Stimulated activated effector memory CD8-positive, alpha-beta T cell treated with anti-CD3 and anti-CD28 coated beads, Interleukin-12 subunit alpha, Interleukin-12 subunit beta, amount 100 ng/mL, for 72 hours (primary cell): ENCODE data around the gene SAMD4B.
"Not testable (repeated sequence)": the region's sequence is repeated elsewhere in the genome, so short reads cannot be mapped to it uniquely, and the experiment has no call there.

Experiments
- ATAC-seq: fragments of 150-1000 bp; cut with Tn5 transposase; 2 replicates; pipeline ENCODE4 v1.10.0; 2021
- DNase-seq, 2 donors: peaks; one replicate each; pipeline ENCODE4 v3.0.0; 2021 to 2022; ENCODE audit warnings: low spot score in 2 of 2
- H3K27ac Mint-ChIP-seq: one replicate; pipeline ENCODE4 v1.8.0; 2022; ENCODE audit warnings: mild to moderate bottlenecking, mixed read lengths
- H3K36me3 Mint-ChIP-seq: one replicate; pipeline ENCODE4 v1.8.0; 2022; ENCODE audit warnings: mild to moderate bottlenecking, mixed read lengths
- H3K4me1 Mint-ChIP-seq: one replicate; pipeline ENCODE4 v1.8.0; 2022; ENCODE audit warnings: mixed read lengths
- H3K4me3 Mint-ChIP-seq: one replicate; pipeline ENCODE4 v1.8.0; 2022; ENCODE audit warnings: mild to moderate bottlenecking, mixed read lengths
- H3K9me3 Mint-ChIP-seq: one replicate; pipeline ENCODE4 v1.8.0; 2022; ENCODE audit warnings: mixed read lengths

Gene SAMD4B

DNA sequence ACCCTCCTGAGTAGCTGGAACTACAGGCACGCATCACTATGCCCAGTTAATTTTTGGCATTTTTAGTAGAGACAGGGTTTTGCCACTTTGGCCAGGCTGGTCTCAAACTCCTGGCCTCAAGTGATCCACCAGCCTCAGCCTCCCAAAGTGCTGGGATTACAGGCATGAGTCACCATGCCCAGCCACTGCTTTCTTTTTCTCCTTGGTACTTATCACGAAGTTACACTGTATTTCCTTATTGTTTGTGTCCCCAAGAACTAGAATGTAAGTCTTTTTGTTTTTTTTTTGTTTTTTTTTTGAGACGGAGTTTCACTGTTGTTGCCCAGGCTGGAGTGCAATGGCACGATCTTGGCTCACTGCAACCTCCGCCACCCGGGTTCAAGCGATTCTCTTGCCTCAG is 2.1 kb upstream of the SAMD4B start:
- H3K4me3 Mint-ChIP-seq: peak overlapping the region; percentile 98
- ATAC-seq, DNase-seq, H3K9me3 Mint-ChIP-seq: not testable (repeated sequence)
- H3K36me3 Mint-ChIP-seq: peaks cover 28% of the 10 kb centered on the region
- peak overlapping the region; percentile 96 for H3K27ac Mint-ChIP-seq
- peaks cover 63% of the 10 kb centered on the region for H3K4me1 Mint-ChIP-seq

DNA sequence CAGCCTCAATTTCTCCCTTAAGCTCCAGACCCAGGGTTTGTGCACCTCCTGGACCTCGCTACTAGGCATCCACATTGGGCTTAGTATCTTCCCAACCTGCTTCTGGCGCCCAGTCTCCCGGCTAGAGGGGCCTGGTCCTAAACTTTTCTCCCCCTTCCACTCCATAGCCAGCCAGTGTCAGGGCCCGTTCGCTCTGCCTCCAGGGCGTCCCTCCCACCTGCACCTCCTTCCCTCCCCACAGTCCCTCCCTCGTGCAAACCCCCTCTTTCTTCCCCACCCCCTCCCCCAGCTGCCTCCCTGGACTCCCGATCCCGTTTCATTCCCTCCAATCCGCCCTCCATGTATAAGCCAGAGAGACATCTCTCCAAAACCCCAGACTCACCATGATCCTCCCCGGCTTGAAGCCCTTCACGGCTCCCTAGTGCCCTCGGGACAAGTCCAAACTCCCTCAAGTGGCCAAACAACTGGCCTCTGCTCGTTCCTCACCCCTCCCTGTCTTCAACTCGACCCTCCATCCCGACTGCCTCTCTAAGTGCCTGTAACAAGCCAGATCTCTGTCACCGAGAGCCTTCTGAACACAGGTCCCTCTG is 997 bp upstream of the SAMD4B start:
- DNase-seq (no peak), ATAC-seq (peak; percentile 32)
- H3K36me3 Mint-ChIP-seq: peaks cover 18% of the 10 kb centered on the region
- H3K4me3 Mint-ChIP-seq: peak overlapping the region; percentile 98
- H3K9me3 Mint-ChIP-seq: no peaks in the 10 kb centered on the region
- peak overlapping the region; percentile 96 for H3K27ac Mint-ChIP-seq
- peaks cover 63% of the 10 kb centered on the region for H3K4me1 Mint-ChIP-seq

DNA sequence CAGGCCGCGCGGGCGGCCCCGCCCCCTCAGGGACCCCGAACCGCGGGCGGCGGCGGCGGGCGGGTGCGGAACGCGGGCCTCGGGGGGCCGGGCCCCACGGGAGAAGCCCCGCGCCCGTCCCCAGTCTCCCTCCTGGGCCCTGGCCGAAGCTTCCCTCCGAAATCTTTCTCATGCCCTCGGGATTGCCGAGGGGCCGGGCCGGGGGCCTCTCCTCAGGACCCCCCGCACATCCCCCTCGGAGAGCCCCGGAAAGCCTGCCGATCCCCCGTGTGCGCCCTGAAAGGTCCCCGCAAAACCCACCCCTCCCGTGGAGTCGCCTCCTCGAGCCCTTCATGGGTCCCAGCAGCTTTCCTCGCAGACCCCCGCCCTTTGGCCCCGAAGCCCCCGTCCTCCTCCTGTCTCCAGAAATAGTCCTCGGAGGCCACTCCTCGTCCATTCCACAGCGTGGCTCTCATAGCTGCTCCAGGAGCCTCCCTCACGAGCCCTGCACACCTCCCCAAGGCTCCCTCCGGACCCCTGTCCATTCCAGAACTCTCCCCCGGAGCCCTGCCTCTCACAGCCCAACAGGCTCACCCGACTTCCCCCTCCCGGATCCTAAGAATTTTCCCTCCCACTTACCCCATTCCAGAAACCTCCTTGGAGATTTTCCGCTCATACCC is 555 bp downstream of the SAMD4B start:
- Mint-ChIP-seq H3K4me3 (peak overlapping the region; percentile 78), H3K9me3 (no peaks in the 10 kb centered on the region), H3K4me1 (peaks cover 65% of the 10 kb centered on the region), H3K36me3 (peaks cover 18% of the 10 kb centered on the region), H3K27ac (peak overlapping the region; percentile 91)
- DNase-seq (no peak), ATAC-seq (no peak)

DNA sequence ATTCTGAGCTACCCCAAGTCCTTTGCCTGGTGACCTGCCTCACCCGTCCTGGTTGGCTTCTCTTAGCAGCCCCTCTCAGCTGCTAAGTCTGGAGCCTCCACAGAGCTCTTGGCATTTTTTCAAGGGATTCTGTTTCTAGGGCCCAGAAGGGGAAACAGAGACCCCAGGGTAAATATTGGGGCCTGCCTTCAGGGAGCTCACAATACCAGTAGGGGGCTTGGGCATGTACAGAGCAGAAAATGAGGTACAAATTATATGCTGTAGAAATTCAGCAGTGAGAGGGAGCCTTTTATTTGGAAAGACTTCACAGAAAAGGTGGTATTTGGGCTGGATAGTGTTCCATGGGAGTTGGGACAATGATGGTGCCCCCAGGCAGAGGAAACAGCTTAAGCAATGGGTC is 3.7 kb downstream of the SAMD4B start:
- H3K36me3 Mint-ChIP-seq: peaks cover 33% of the 10 kb centered on the region
- ATAC-seq (no peak), DNase-seq (no peak)
- peaks cover 71% of the 10 kb centered on the region for H3K4me1 Mint-ChIP-seq
- H3K9me3 Mint-ChIP-seq: no peaks in the 10 kb centered on the region
- H3K27ac Mint-ChIP-seq: peak overlapping the region; percentile 91
- no peak overlapping the region for H3K4me3 Mint-ChIP-seq

DNA sequence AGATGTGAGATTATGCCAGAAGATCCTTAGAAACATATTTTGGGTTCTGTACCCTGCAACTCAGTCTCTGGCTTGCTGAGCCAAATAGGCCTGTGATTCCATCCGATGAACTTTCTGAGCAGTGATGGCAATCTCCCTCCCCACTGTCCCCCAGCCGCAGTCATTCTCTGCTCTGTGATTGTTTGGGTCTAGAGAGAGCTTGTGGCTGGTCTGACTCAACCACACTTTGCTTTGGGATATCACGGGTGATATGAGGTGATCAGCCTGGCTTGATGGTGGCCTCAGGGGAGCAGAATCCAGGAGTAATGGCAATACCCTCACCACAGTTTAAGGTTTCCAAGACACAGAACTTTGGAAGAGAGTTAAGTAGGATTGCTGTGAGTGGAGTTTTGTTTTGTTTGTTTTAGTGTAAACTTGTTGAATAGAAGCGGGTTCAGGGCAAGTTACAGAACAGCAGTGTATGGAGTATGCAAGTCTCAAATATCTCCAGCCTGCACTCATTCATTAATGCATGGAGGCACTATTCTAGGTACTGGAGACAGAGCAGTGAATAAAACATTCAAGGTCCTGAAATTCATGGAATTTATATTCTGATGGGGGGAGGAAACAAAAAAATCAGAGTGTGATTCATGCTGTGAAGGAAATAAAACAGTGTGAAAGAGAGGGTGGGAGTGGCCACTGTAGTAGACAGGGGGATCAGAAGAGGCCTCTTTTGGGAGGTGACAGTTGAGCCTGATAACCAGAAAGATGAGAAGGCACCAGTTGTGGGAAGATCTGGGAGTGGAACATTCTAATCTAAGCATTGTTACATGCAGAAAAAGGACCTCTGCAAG is 5.3 kb downstream of the SAMD4B start:
- DNase-seq: no peak
- H3K4me1 Mint-ChIP-seq: peaks cover 77% of the 10 kb centered on the region
- peaks cover 41% of the 10 kb centered on the region for H3K36me3 Mint-ChIP-seq
- H3K9me3 Mint-ChIP-seq: no peaks in the 10 kb centered on the region
- peak overlapping the region; percentile 23 for H3K4me3 Mint-ChIP-seq
- H3K27ac Mint-ChIP-seq: peak overlapping the region; percentile 66
- ATAC-seq: peak; percentile 53

DNA sequence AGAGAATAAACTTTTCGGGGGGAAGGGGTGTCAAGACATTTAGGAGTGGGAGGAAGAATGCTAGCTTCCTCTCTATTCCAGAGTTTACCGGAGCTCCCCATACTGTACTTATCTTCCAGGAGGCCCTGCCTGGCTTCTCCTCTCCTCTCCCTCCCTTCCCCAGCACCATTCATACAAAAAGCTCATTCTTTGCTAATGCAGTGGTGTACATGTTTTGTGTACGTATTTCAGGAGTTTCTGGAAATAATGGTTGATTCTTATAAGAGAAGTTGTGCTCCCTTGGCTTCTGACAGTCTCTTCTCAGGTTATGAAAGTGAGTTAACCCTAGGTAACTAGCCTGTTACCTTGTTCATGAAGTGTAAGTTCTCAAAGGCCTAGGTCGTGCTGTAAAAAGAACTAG is 7.1 kb downstream of the SAMD4B start:
- Mint-ChIP-seq H3K4me3 (no peak overlapping the region), H3K4me1 (peaks cover 63% of the 10 kb centered on the region), H3K36me3 (peaks cover 47% of the 10 kb centered on the region), H3K9me3 (no peaks in the 10 kb centered on the region), H3K27ac (peak overlapping the region; percentile 66)
- ATAC-seq (no peak), DNase-seq (no peak)

DNA sequence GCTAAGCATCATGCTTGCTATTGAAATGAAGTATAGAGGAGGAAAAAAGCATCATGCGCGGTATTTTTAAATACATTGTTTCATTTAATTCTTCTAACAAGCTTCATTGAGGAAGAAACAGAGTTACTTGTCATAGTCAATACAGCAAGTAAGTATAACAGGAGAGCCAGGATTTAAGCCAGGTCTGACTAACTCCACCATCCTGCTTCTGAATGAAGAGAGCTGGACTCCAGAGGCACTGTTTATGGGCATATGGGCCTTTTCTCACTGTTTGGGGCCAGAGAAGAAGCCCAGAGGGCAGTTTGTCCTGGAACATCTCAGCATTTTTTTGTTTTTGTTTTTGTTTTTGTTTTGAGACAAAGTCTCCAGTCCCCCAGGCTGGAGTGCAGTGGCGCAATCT is 7.9 kb downstream of the SAMD4B start:
- peaks cover 54% of the 10 kb centered on the region for H3K4me1 Mint-ChIP-seq
- peaks cover 53% of the 10 kb centered on the region for H3K36me3 Mint-ChIP-seq
- no peaks in the 10 kb centered on the region for H3K9me3 Mint-ChIP-seq
- no peak for DNase-seq
- H3K4me3 Mint-ChIP-seq: no peak overlapping the region
- no peak for ATAC-seq
- no peak overlapping the region for H3K27ac Mint-ChIP-seq

DNA sequence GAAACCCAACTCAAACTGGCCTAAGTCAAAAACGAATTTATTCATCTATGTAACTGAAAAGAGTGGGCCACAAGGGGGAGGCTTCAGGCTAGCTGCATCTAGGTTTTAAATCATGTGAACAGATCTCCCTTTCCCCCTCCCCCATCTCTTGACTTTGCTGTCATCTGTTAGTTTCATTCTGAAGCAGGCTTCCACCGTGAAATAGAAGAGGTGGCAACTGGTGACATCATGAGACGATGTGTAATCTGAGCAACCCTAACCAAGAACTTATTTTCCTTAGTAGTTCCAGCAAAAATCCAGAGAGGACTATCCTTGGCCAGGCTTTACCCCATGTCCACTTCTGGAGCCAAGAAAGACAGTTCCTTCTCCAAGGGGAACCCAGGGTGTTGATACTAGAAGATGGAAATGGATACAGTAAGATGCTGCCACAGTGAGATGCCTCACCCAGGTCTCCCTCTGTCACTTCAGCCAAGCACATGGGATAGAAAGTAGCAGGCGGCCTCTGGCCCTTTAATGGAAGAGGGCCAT is 9.4 kb downstream of the SAMD4B start:
- peak overlapping the region; percentile 43 for H3K4me3 Mint-ChIP-seq
- DNase-seq (peak; percentile 31 to 77), ATAC-seq (peak; percentile 97)
- peaks cover 67% of the 10 kb centered on the region for H3K36me3 Mint-ChIP-seq
- peak overlapping the region; percentile 76 for H3K27ac Mint-ChIP-seq
- no peaks in the 10 kb centered on the region for H3K9me3 Mint-ChIP-seq
- H3K4me1 Mint-ChIP-seq: peaks cover 41% of the 10 kb centered on the region

DNA sequence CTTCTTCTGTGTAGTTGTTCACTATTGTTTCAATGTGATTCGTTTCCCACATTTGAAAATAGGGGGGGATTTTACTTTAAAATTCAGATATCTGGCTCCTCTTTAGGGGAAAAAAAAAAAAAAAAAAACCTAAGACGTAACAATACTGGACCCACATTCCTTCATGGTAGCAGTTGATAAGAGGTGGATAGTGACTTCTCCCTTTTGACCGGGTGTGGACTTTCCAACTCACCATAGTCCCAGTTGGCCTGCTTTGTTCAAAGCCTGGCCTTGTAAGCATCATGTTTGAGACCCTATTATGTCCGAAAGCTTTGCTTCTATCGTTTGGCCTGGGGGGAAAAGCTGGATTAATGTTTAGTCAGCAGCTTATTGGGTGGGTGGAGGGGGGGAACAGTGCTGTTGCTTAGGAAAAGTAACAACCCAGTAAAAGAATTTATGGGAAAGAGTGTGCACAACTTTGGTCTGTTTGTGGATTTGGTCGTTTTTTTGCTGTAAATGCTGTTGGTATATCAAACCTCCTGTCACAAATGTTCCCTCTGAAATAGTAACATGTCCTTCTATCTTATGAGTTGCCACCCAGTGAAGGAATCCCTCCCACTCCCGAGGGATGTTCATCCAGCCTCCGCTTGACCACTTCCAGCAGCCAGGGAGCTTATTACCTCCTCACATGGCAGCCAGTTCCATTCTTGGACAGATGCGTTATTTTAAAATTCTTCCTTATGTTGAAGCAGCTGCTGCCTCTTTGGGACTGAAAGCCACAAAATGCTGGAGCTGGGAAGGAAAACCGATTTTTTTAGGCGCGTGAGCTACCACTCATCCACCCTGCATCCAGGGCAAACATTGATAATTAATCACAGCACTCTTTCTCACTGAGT is 10.4 kb downstream of the SAMD4B start:
- H3K36me3 Mint-ChIP-seq: peaks cover 77% of the 10 kb centered on the region
- peak overlapping the region; percentile 76 for H3K27ac Mint-ChIP-seq
- peaks cover 35% of the 10 kb centered on the region for H3K4me1 Mint-ChIP-seq
- no peak for DNase-seq
- no peak overlapping the region for H3K4me3 Mint-ChIP-seq
- H3K9me3 Mint-ChIP-seq: no peaks in the 10 kb centered on the region
- ATAC-seq: no peak

DNA sequence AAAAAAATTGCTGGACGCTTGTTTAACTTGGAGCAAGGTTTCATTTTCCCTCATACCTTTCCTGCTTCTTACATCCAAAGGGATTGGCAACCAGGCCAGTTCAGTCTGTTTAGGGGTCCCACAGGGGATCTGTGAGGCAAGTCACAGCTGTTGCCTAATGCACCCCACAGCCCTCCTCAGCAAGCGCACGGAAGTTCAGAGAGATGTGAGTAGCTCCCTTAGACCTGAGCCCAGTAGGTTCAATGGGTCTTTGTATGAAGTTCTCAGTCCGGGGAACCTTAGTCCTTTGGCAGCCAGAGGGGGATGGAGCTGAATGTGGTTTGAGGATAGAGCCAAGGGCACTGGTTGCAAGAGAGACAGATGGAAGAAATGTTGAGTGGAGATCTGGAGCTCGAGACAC is 13.0 kb downstream of the SAMD4B start:
- Mint-ChIP-seq H3K4me3 (no peak overlapping the region), H3K9me3 (no peaks in the 10 kb centered on the region), H3K27ac (peak overlapping the region; percentile 23), H3K36me3 (peaks cover 88% of the 10 kb centered on the region), H3K4me1 (peaks cover 17% of the 10 kb centered on the region)
- no peak for DNase-seq
- no peak for ATAC-seq

DNA sequence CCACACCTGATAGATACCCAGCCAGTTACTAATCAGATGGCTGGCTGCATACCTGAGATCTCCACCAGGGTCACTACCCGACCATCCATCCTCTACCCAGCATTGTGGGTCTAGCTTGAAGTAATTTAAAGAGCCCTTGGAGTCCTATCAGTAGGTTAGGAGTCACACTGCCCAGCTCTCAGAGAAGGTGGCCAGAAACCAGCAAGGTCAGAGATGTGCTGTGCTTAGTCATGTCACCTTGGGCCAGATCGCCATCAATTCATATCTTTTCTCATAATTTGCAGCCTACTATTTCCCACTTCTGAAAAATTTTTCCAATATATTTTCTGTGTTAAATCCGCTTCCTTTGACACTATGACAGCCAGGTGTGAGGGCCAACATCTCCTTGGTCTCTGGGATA is 13.9 kb downstream of the SAMD4B start:
- ATAC-seq: no peak
- H3K4me3 Mint-ChIP-seq: no peak overlapping the region
- no peaks in the 10 kb centered on the region for H3K9me3 Mint-ChIP-seq
- H3K27ac Mint-ChIP-seq: peak overlapping the region; percentile 23
- no peak for DNase-seq
- H3K4me1 Mint-ChIP-seq: peaks cover 14% of the 10 kb centered on the region
- peaks cover 95% of the 10 kb centered on the region for H3K36me3 Mint-ChIP-seq

DNA sequence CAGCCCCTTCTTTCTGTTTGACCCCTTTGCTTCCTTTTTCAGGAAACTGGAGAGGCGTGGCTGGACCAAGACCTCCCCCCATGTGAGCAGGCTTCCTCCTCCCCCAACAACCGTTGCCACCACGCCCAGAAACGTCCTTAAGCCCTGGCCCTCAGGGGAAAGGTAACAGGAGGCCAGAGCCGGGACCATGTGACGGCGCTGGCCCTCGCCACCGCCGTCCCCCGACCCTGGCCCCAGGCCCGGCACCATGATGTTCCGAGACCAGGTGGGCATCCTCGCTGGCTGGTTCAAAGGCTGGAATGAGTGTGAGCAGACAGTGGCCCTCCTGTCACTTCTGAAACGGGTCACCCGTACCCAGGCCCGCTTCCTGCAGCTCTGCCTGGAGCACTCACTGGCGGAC is 14.4 kb downstream of the SAMD4B start:
- no peak overlapping the region for H3K4me3 Mint-ChIP-seq
- peak overlapping the region; percentile 23 for H3K27ac Mint-ChIP-seq
- DNase-seq (no peak), ATAC-seq (no peak)
- peaks cover 8% of the 10 kb centered on the region for H3K4me1 Mint-ChIP-seq
- no peaks in the 10 kb centered on the region for H3K9me3 Mint-ChIP-seq
- H3K36me3 Mint-ChIP-seq: peaks cover 95% of the 10 kb centered on the region

DNA sequence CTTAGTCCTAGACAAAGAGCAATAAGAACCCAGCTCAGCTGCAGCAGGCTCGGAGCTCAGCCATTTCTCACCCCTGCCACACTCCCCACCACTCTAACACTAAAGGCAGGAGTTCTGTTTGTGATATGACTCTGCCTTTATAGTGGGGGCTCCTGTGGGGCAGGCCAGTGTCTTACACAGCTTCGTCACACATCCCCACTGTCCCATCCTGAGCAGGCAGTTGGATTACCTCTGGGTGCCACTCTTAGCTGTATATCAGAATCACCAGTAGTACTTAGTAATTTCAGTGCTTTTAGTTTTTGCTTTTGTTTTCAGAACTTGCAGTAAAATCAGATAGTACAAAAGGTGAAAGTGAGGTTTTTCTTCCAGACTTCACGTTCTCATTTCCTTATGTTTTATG is 16.8 kb downstream of the SAMD4B start:
- peak; percentile 31 for ATAC-seq

DNA sequence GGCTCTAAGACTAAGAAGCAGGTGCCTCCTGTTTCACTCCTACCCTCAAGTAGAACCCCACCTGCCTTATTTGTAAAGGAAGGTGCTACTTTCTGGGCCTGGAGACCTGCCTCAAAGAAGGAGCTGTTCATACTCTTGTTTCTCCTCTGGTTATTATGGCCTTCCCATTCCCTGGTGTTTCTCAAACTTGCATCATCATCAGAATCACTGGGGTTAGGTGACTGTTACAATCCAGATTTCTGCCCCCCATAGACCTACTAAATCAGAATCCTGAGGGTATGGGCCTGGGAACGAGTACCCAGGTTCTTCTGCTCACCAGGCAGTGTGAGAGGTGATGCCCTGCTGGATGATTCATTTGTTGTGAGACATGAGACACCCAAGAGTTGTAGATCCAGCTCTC is 18.4 kb downstream of the SAMD4B start:
- H3K36me3 Mint-ChIP-seq: peaks cover 96% of the 10 kb centered on the region

More for the DNA sequence above, 16.8 kb downstream of the SAMD4B start:
- H3K9me3 Mint-ChIP-seq: no peaks in the 10 kb centered on the region
- peaks cover 97% of the 10 kb centered on the region for H3K36me3 Mint-ChIP-seq
- no peak overlapping the region for H3K27ac Mint-ChIP-seq
- DNase-seq: no peak
- H3K4me1 Mint-ChIP-seq: peaks cover 9% of the 10 kb centered on the region
- H3K4me3 Mint-ChIP-seq: no peak overlapping the region

More for the DNA sequence above, 18.4 kb downstream of the SAMD4B start:
- no peaks in the 10 kb centered on the region for H3K9me3 Mint-ChIP-seq
- H3K4me1 Mint-ChIP-seq: peaks cover 9% of the 10 kb centered on the region
- ATAC-seq (no peak), DNase-seq (no peak)
- no peak overlapping the region for H3K4me3 Mint-ChIP-seq
- no peak overlapping the region for H3K27ac Mint-ChIP-seq
